IMR-90 (cell line): ENCODE data around the gene SYT8.

ENCODE experiments used
- BHLHE40 ChIP-seq: fragments of 150-350 bp; IDR thresholded peaks from 2 replicates; pipeline ENCODE4 v1.6.1; 2016; ENCODE audit warnings: mild to moderate bottlenecking, low read depth, low read length
- CEBPB ChIP-seq: IDR thresholded peaks from 2 replicates; pipeline ENCODE4 v1.6.1; 2012; ENCODE audit warnings: low read depth, low read length, improper control_type of control experiment
- CHD1 ChIP-seq: IDR thresholded peaks from 2 replicates; pipeline ENCODE4 v1.6.1; 2012; ENCODE audit warnings: low read depth, low read length, improper control_type of control experiment
- CTCF ChIP-seq: conservative IDR thresholded peaks from 2 replicates; pipeline ENCODE4 v1.5.1; 2012; ENCODE audit warnings: mild to moderate bottlenecking, low read depth, low read length, improper control_type of control experiment
- ELK1 ChIP-seq: fragments of 150-350 bp; IDR thresholded peaks from 2 replicates; pipeline ENCODE4 v1.6.1; 2016; ENCODE audit warnings: low read depth, mild to moderate bottlenecking, low read length, moderate library complexity, borderline replicate concordance
- FOS ChIP-seq: fragments of 150-350 bp; IDR thresholded peaks from 2 replicates; pipeline ENCODE4 v1.6.1; 2016; ENCODE audit warnings: low read depth, low read length
- MAZ ChIP-seq: IDR thresholded peaks from 2 replicates; pipeline ENCODE4 v1.6.1; 2012; ENCODE audit warnings: low read depth, mild to moderate bottlenecking, low read length, improper control_type of control experiment, moderate library complexity, borderline replicate concordance
- MXI1 ChIP-seq: IDR thresholded peaks from 2 replicates; pipeline ENCODE4 v1.6.1; 2012; ENCODE audit warnings: low read depth, mild to moderate bottlenecking, low read length, moderate library complexity, borderline replicate concordance
- POLR2A ChIP-seq: IDR thresholded peaks from 2 replicates; pipeline ENCODE4 v1.6.1; 2012; ENCODE audit warnings: mild to moderate bottlenecking, low read depth, low read length
- RAD21 ChIP-seq: IDR thresholded peaks from 2 replicates; pipeline ENCODE4 v1.6.1; 2012; ENCODE audit warnings: low read length, improper control_type of control experiment
- RCOR1 ChIP-seq: IDR thresholded peaks from 2 replicates; pipeline ENCODE4 v1.6.1; 2012; ENCODE audit warnings: mild to moderate bottlenecking, low read length, improper control_type of control experiment; ENCODE audit not compliant: insufficient replicate concordance
- RFX5 ChIP-seq: IDR thresholded peaks from 2 replicates; pipeline ENCODE4 v1.8.0; 2012; ENCODE audit warnings: low read depth, mild to moderate bottlenecking, low read length, moderate library complexity
- SMC3 ChIP-seq: fragments of 150-350 bp; IDR thresholded peaks from 2 replicates; pipeline ENCODE4 v1.6.1; 2016; ENCODE audit warnings: low read depth, mild to moderate bottlenecking, antibody characterized with exemption, low read length, moderate library complexity
- USF2 ChIP-seq: fragments of 150-350 bp; IDR thresholded peaks from 2 replicates; pipeline ENCODE4 v1.6.1; 2017; ENCODE audit warnings: mild to moderate bottlenecking, antibody characterized with exemption, low read length, low read depth

- TF ChIP-seq USF2, result no peak
- TF ChIP-seq POLR2A, result no peak
- TF ChIP-seq CTCF, result no peak
- no peak for TF ChIP-seq RAD21
- TF ChIP-seq CEBPB, result no peak
- no peak for TF ChIP-seq BHLHE40
- no peak for TF ChIP-seq CHD1
- no peak for TF ChIP-seq SMC3
- TF ChIP-seq RCOR1, result no peak
- TF ChIP-seq ELK1, result no peak
- TF ChIP-seq MXI1, result no peak
- no peak for TF ChIP-seq MAZ
- TF ChIP-seq RFX5, result no peak
- no peak for TF ChIP-seq FOS
Observed at GRCh38 chr11:1853376-1854131, 18.8 kb downstream of the SYT8 start.
